Rectal smooth muscle tissue (tissue), 1 donor: Measurements from ENCODE around the gene CCT3.

Experiments
- H3K27ac ChIP-seq: one replicate; pipeline ENCODE4 v1.7.0; 2013; ENCODE audit warnings: low read depth, low read length, inconsistent platforms
- H3K27me3 ChIP-seq: one replicate; pipeline ENCODE4 v1.7.0; 2013; ENCODE audit warnings: low read length; ENCODE audit not compliant: control insufficient read depth, insufficient read depth
- H3K36me3 ChIP-seq: one replicate; pipeline ENCODE4 v1.7.0; 2013; ENCODE audit warnings: low read length; ENCODE audit not compliant: control insufficient read depth, insufficient read depth
- H3K4me1 ChIP-seq: one replicate; pipeline ENCODE4 v1.7.0; 2013; ENCODE audit warnings: low read length; ENCODE audit not compliant: control insufficient read depth, insufficient read depth
- H3K4me3 ChIP-seq: one replicate; pipeline ENCODE4 v1.7.0; 2013; ENCODE audit warnings: low read length
- H3K9ac ChIP-seq: one replicate; pipeline ENCODE4 v1.7.0; 2013; ENCODE audit warnings: low read length

The CCT3 gene

DNA sequence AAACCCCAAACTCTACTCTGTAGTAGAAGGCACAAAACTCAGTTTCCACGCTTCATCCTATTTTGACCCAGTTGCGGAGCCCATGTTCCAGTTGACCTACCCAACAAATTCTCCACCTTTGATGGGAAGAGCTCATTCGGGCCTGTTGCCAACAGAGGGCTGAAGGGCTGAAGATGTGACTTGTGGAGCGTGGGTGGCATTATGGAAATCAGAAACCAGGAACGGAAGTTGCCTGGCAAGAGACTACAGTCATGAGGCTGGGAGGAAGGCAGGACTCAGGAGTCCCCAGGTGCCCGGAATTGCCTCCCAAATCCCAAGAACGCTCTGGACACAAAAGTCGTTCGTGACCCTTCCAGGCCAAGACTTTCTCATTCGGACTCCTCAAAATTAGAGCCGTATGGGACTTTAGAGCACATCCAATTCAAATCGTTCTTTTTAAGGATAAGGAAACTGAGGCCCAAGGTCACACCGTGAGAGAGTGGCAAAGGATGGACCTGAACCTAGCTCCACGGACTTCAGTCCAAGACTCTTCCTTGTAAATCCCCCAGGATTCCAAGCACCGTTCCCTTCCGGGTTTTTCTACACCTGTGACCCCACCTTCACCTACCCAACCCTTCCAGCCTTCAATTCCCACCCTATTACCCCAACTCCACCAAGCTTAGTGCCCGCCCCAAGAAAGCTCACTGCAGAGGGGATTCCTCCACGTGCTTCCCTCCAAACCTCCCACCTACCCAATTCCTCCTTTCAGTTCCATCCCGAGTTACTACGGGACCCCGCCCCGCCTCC is 56.2 kb downstream of the CCT3 start:
- H3K27ac ChIP-seq, result peak overlapping the region; percentile 91

DNA sequence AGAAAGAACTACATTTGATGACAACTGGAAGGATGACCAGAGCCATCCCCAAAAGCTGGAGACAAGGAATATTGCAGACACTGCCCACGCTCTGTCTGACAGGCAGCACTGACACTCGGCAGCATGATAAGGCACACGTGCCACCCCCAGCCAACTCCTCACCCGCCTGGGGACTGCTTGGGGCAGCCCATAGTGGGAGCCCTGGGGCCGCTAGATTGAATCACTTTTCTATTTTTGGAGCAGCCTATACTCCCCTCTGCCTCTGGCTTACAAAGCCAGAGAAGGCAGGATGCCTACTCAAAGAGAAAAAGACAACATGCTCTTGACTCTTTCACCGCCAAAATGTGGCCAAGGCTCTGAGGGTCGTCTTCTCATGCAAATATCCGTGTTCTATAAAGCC is 56.8 kb downstream of the CCT3 start:
- Histone ChIP-seq H3K9ac (no peak overlapping the region), H3K4me1 (peaks cover 16% of the 10 kb centered on the region), H3K4me3 (peak overlapping the region; percentile 97), H3K27me3 (no peaks in the 10 kb centered on the region), H3K36me3 (peaks cover 13% of the 10 kb centered on the region), H3K27ac (no peak overlapping the region)

More for the DNA sequence above, 56.2 kb downstream of the CCT3 start:
- H3K27me3 ChIP-seq, result no peaks in the 10 kb centered on the region
- H3K36me3 ChIP-seq, result peaks cover 10% of the 10 kb centered on the region
- H3K9ac ChIP-seq, result peak overlapping the region; percentile 74
- H3K4me3 ChIP-seq, result peak overlapping the region; percentile 97
- peaks cover 16% of the 10 kb centered on the region for H3K4me1 ChIP-seq

DNA sequence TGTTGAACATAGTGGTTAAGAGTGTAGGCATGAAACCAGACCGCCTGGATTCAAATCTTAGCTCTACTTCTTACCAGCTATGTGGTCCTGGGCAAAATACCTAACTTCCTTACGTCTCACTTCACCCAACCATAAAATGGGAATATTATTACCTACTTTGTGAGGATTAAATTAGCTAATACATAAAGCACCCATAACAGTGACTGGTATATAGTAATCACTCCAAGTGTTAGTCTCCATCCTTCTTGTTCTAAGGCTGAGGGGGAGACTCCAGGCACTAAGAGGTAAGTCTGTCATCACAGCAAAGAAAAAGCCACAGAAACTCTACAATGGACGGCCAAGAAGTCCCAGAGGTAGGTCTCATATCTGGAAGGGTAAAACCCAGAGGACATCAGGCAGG is 58.3 kb downstream of the CCT3 start:
- H3K36me3 ChIP-seq, result peaks cover 22% of the 10 kb centered on the region
- no peak overlapping the region for H3K9ac ChIP-seq
- H3K4me3 ChIP-seq, result no peak overlapping the region
- H3K4me1 ChIP-seq, result peaks cover 16% of the 10 kb centered on the region
- no peak overlapping the region for H3K27ac ChIP-seq
- no peaks in the 10 kb centered on the region for H3K27me3 ChIP-seq

DNA sequence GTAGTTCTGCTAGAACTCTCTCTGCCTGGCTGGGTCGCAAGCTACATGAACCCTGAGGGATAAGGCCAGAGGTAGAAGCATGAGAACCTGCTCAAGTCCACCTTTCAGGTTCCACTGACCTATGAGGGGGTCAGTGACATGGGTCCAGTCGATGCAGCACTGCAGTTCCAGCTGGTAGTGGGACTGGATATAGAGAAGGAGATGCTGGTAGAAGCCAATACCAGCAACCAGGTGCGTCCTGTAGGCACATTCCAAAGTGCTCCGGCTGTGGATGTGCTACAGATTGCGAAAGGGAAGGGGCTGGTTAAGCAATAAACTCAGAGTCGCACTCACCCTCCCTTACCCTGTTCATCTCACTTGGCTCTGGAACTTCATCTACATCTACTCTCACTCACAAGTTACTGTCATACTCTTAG is 61.1 kb downstream of the CCT3 start:
- Histone ChIP-seq H3K27me3 (no peaks in the 10 kb centered on the region), H3K27ac (no peak overlapping the region), H3K9ac (no peak overlapping the region), H3K36me3 (peaks cover 42% of the 10 kb centered on the region), H3K4me1 (peaks cover 10% of the 10 kb centered on the region), H3K4me3 (no peak overlapping the region)

DNA sequence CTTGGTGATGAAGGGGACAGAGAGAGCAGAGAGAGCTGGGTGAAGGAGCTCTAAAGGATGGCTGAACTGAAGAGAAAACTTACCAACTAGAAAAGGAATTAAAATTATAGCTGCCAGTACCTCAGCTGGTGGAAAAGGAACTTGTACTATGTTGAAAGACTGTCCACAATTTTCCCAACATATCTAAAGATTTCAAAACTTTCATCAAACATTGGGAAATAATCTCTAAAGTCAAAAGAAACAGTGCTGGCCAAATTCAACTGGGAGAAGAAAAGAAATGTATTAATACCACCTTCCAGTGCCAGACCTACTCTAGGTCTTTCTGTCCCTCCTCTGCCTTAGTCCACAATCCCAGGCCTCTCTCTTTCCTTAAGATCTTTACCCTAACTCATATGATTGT is 61.6 kb downstream of the CCT3 start:
- H3K4me3 ChIP-seq, result no peak overlapping the region
- H3K4me1 ChIP-seq, result peaks cover 5% of the 10 kb centered on the region
- H3K9ac ChIP-seq, result no peak overlapping the region
- H3K27ac ChIP-seq, result no peak overlapping the region
- H3K27me3 ChIP-seq, result no peaks in the 10 kb centered on the region
- peaks cover 43% of the 10 kb centered on the region for H3K36me3 ChIP-seq

DNA sequence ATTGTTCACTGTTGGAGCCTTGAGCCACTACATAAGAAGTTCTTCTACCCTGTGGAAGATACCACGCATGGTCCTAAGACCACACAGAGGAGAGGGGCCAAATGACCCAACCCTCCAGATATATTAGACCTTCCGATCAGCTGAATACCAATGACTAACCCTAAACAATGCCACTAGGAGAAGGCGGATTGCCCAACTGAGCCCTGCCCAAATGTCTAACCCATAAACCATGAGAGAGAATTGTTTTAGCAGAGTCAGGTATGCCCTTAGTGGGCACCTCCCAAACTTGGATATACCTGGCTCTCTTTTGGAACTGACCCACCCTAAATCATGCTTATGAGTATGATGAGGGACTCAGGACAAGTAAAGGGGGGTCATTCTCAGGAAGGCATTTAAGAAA is 67.8 kb downstream of the CCT3 start:
- Histone ChIP-seq H3K4me1 (no peaks in the 10 kb centered on the region), H3K27ac (no peak overlapping the region), H3K9ac (no peak overlapping the region), H3K36me3 (peaks cover 52% of the 10 kb centered on the region), H3K4me3 (no peak overlapping the region), H3K27me3 (no peaks in the 10 kb centered on the region)

DNA sequence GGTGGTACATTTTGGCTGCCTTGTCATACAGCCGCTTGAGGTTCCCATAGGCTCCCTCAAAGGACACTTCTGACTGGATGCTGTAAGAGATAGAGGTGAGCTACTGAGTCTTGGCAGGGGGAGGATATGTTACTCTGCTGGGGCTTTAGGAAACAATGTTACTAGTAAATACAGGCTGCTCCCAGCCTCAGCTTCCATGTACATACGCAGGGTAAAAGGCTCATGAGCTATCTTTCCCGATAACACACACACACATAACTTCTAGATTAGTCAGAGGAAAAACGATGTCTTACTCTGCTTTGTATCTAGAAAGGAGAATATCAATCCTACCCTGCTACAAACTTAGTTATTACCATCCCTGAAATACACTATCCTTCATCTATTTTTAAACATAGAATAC is 69.8 kb downstream of the CCT3 start:
- Histone ChIP-seq H3K36me3 (peaks cover 42% of the 10 kb centered on the region), H3K4me3 (no peak overlapping the region), H3K27ac (no peak overlapping the region), H3K27me3 (no peaks in the 10 kb centered on the region), H3K4me1 (no peaks in the 10 kb centered on the region), H3K9ac (no peak overlapping the region)

DNA sequence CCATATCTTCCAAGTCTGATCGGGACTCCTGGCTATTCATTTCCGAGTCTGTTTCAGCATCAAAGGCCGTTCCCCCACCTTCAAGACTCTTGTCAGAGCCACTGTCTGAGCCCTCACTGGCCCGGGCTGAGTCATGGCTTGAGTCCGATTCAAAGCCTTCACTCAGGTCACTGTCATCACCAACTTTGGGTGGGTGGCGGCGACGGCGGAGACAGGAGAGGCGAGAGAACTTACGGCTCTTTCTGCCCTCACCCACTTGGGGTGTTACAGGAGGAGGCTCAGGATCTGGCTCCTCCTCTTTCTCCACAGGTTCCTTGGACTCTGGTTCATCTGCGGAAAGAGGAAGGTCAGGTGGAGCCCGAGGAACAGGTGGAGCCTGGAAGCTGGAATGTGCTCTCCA is 72.0 kb downstream of the CCT3 start:
- Histone ChIP-seq H3K36me3 (peaks cover 44% of the 10 kb centered on the region), H3K4me3 (no peak overlapping the region), H3K27ac (no peak overlapping the region), H3K9ac (no peak overlapping the region), H3K4me1 (no peaks in the 10 kb centered on the region), H3K27me3 (no peaks in the 10 kb centered on the region)

DNA sequence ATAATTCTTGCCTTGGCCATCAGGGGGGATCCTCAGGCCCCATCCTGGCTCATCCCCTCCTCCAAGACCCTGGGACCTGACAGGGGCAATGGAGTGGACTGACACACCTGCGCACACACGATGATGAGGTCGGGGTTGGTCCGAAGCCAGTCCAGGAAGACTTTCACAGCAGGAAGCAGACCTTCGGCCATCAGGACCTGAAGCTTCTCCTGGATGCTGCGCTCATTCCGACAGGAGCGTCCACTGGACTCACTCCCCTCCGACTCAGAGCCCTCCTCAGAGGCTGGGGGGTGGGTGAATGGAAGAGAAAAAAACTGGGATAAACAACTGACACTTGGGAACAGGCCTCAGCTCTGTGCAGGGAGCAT is 74.8 kb downstream of the CCT3 start:
- Histone ChIP-seq H3K9ac (no peak overlapping the region), H3K27me3 (no peaks in the 10 kb centered on the region), H3K36me3 (peaks cover 60% of the 10 kb centered on the region), H3K27ac (no peak overlapping the region), H3K4me1 (no peaks in the 10 kb centered on the region), H3K4me3 (no peak overlapping the region)

DNA sequence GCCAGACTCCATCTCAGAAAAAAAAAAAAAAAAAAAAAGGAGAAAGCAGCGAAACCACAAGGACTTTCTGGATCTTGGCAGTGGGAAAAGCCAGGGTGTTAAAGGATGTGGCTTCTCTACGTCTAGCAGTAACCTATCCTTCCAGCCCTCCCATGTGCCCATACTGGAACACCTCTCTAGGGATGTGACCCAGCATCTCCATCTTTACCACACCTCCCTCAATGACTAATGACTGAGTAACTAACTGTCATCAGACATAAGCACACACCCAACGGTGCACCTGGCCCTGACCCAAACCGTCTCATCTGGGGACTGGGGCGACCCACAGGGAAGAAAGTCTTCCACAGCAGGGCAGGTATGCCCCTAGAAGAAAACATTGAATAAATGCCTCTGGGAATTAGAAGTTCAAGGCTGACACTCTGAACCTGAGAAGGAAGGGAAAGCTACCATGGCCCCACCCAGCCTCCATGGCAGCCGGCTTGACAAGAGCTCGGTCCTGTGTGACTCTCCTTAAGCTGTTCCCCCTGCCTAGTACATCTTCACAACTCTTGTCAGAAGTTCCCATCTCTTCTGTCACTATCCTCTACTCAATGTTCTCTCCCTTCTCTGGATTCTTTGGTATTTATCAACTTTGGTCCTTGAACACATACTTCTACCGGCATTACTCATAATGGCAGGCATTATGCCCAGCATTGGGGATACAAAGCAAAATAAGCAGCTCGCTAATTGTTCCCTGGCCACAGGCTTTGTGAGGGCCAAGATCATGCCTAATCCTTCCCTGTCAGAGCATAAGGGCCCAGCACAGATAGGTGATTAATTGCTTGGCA is 75.4 kb downstream of the CCT3 start:
- Histone ChIP-seq H3K36me3 (peaks cover 59% of the 10 kb centered on the region), H3K27ac (no peak overlapping the region), H3K4me3 (no peak overlapping the region), H3K9ac (no peak overlapping the region), H3K27me3 (no peaks in the 10 kb centered on the region), H3K4me1 (no peaks in the 10 kb centered on the region)

DNA sequence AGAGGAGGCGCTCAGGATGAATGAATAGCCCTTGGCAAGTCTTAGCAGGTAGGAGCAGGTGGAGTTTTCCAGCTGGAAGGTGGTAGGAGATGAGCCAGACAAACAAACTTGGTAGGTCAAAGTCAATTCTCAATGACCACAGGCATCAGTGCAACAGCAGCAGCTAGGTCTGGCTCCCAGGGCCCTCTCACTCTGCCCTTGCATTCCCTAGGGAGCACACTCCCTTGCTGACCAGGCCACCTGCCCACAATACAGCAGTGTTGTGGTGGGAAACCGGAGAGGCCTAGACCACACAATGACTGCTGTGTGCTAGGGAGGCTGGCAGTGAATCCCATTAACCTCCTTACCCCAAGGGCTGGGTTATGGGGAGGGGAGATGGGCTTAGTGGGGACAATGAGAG is 77.2 kb downstream of the CCT3 start:
- Histone ChIP-seq H3K4me1 (no peaks in the 10 kb centered on the region), H3K36me3 (peaks cover 62% of the 10 kb centered on the region), H3K27me3 (no peaks in the 10 kb centered on the region), H3K4me3 (no peak overlapping the region), H3K27ac (no peak overlapping the region), H3K9ac (no peak overlapping the region)

DNA sequence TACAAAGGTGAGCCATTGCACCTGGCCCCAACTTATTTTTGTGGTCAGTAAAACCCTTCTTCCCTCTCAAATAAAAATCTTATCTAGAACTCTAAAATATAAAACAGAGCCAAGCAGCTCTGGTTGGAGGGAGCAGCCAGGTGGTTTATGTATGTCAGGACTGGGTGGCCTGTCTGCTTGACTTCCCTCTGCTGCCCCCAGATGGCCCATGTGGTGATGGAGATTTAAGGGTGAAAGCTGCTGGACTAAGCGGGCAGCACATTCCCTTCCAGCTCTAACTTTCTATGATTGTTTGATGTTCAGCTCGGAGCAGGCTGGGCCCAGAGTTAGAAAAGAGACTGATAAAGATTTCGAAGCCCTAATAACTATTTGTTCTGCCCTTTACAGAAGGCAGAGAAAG is 78.3 kb downstream of the CCT3 start:
- Histone ChIP-seq H3K4me3 (no peak overlapping the region), H3K4me1 (no peaks in the 10 kb centered on the region), H3K9ac (no peak overlapping the region), H3K36me3 (peaks cover 65% of the 10 kb centered on the region), H3K27ac (no peak overlapping the region), H3K27me3 (no peaks in the 10 kb centered on the region)
